HepG2 (cell line): ENCODE results near the gene PADI4. TPM values are rescaled to one million over a fixed set of nuclear protein-coding genes. Genes with fewer than 3 reads are reported as not detected.

Experiments used
- ATAC-seq: fragments of 200-7000 bp; cut with Tn5 transposase; 3 replicates; pipeline ENCODE4 v1.9.1; 2020; ENCODE audit warnings: mild to moderate bottlenecking, moderate library complexity
- BruUV-seq: library from RNA; stranded (reverse); fragments of 400-500 nt; replicated peaks from 2 replicates; lab custom pipeline; 2021; lab: Mats Ljungman, UMichigan
- CTCF ChIA-PET: fragments of 300-600 bp; formaldehyde crosslinking; extraction: SDS; loops from one replicate; lab custom pipeline; 2021; ENCODE audit warnings: low total read pairs, inconsistent platforms, low intra/inter-chr PET ratio; lab: Yijun Ruan, JAX
- POLR2A ChIA-PET: fragments of 350-600 bp; sonication (Branson Sonifier 250); formaldehyde crosslinking; loops from one replicate; lab custom pipeline; 2020; ENCODE audit warnings: antibody characterized with exemption, inconsistent platforms; lab: Yijun Ruan, JAX
- DNase-seq: peaks from one replicate; pipeline ENCODE4 v3.0.0-alpha.2; 2015; ENCODE audit warnings: low spot score
- FAIRE-seq: peaks from 3 replicates; lab custom pipeline; 2011; peaks lifted over from hg19 to GRCh38; lab: Jason Lieb, UNC
- H2AFZ ChIP-seq: one replicate; pipeline ENCODE4 v1.6.1; 2011; ENCODE audit warnings: low read length, inconsistent platforms
- H3K27ac ChIP-seq: fragments of 300-600 bp; 3 replicates; pipeline ENCODE4 v1.8.0; 2011; ENCODE audit warnings: mixed run types, mild to moderate bottlenecking, mixed read lengths, low read length, inconsistent platforms; ENCODE audit not compliant: insufficient read depth; ENCODE audit errors: extremely low read length
- H3K27me3 ChIP-seq, 2 experiments: fragments of 200-600 bp in 1 of 2; 2 replicates in 1 of 2; 3 replicates in 1 of 2; pipeline versions ENCODE4 v1.6.0 to v1.8.0; 2011; ENCODE audit warnings: low read length in 2 of 2, mild to moderate bottlenecking in 2 of 2, moderate library complexity in 2 of 2, inconsistent platforms in 1 of 2; ENCODE audit not compliant: insufficient read depth in 2 of 2, control insufficient read depth in 1 of 2
- H3K36me3 ChIP-seq, 2 experiments: fragments of 200-600 bp in 1 of 2; replicated peaks in 1 of 2; 2 replicates in 1 of 2; 3 replicates in 1 of 2; pipeline versions ENCODE4 v1.5.1 to v1.8.0; 2011; ENCODE audit warnings: low read length in 2 of 2, inconsistent platforms in 1 of 2; ENCODE audit not compliant: insufficient read depth in 2 of 2, control insufficient read depth in 1 of 2
- H3K4me1 ChIP-seq: 2 replicates; pipeline ENCODE4 v1.5.1; 2012; ENCODE audit warnings: low read length, inconsistent platforms; ENCODE audit not compliant: insufficient read depth
- H3K4me2 ChIP-seq: 2 replicates; pipeline ENCODE4 v1.6.0; 2011; ENCODE audit warnings: low read depth, low read length, inconsistent platforms
- H3K4me3 ChIP-seq, 3 experiments: fragments of 200-600 bp in 1 of 3; sonication (generic), shearing (Covaris generic) in 1 of 3; replicated peaks in 1 of 3; 2 replicates each; pipeline ENCODE4 v1.5.1; 2011 to 2016; ENCODE audit warnings: low read length in 3 of 3, inconsistent platforms in 2 of 3, low read depth in 2 of 3, mild to moderate bottlenecking in 2 of 3, control low read depth in 1 of 3, mixed read lengths in 1 of 3; ENCODE audit not compliant: insufficient read depth in 1 of 3
- H3K79me2 ChIP-seq: one replicate; pipeline ENCODE4 v1.6.1; 2011; ENCODE audit warnings: low read length, inconsistent platforms; ENCODE audit not compliant: insufficient read depth
- H3K9ac ChIP-seq: 2 replicates; pipeline ENCODE4 v1.6.0; 2011; ENCODE audit warnings: mild to moderate bottlenecking, low read depth, low read length, inconsistent platforms; ENCODE audit not compliant: insufficient read depth
- H3K9me3 ChIP-seq: 2 replicates; pipeline ENCODE4 v1.5.1; 2012; ENCODE audit warnings: mild to moderate bottlenecking, low read length
- H4K20me1 ChIP-seq: 2 replicates; pipeline ENCODE4 v1.6.0; 2011; ENCODE audit warnings: inconsistent platforms, mild to moderate bottlenecking, low read length, moderate library complexity; ENCODE audit not compliant: insufficient read depth
- CBFB ChIP-seq: sonication (generic); formaldehyde crosslinking; IDR thresholded peaks from 2 replicates; pipeline ENCODE4 v1.4.0; 2020; ENCODE audit warnings: missing genetic modification reagents
- HNRNPUL1 ChIP-seq: fragments of 200-400 bp; formaldehyde crosslinking; IDR thresholded peaks from 2 replicates; pipeline ENCODE4 v1.6.1; 2017; ENCODE audit warnings: low read depth, mild to moderate bottlenecking, low read length, moderate library complexity
- IKZF5 ChIP-seq: IDR thresholded peaks from 2 replicates; pipeline ENCODE4 v1.6.1; 2018; ENCODE audit warnings: missing genetic modification reagents, mild to moderate bottlenecking, missing compliant biosample characterization
- KDM5A ChIP-seq: fragments of 200-600 bp; sonication (generic); IDR thresholded peaks from 2 replicates; pipeline ENCODE4 v1.7.0; 2018; ENCODE audit warnings: antibody characterized with exemption, mild to moderate bottlenecking, low read length, borderline replicate concordance
- KLF16 ChIP-seq, 2 experiments: sonication (generic) in 1 of 2; formaldehyde crosslinking in 1 of 2; IDR thresholded peaks; 2 replicates each; pipeline versions ENCODE4 v1.6.1 to v1.8.0; 2016 to 2023; ENCODE audit warnings: missing genetic modification reagents in 2 of 2, missing compliant biosample characterization in 1 of 2
- MED1 ChIP-seq: sonication (generic); formaldehyde crosslinking; IDR thresholded peaks from 2 replicates; pipeline ENCODE4 v1.4.0; 2020; ENCODE audit warnings: missing genetic modification reagents
- MZF1 ChIP-seq: sonication (generic); formaldehyde crosslinking; IDR thresholded peaks from 2 replicates; pipeline ENCODE4 v1.8.1; 2023; ENCODE audit warnings: mild to moderate bottlenecking, missing genetic modification reagents, borderline replicate concordance
- NRL ChIP-seq: sonication (generic); formaldehyde crosslinking; IDR thresholded peaks from 2 replicates; pipeline ENCODE4 v1.5.0; 2020; ENCODE audit warnings: missing genetic modification reagents, mild to moderate bottlenecking, moderate library complexity, borderline replicate concordance
- PAF1 ChIP-seq: IDR thresholded peaks from 2 replicates; pipeline ENCODE4 v1.6.1; 2016; ENCODE audit warnings: missing genetic modification reagents, missing compliant biosample characterization
- PRDM10 ChIP-seq: sonication (generic); formaldehyde crosslinking; IDR thresholded peaks from 2 replicates; pipeline ENCODE4 v1.4.0; 2020; ENCODE audit warnings: low read depth, missing genetic modification reagents
- SAP130 ChIP-seq: IDR thresholded peaks from 2 replicates; pipeline ENCODE4 v1.6.1; 2016; ENCODE audit warnings: low read depth
- SIX1 ChIP-seq: sonication (generic); formaldehyde crosslinking; IDR thresholded peaks from 2 replicates; pipeline ENCODE4 v1.4.0; 2020; ENCODE audit warnings: missing genetic modification reagents, borderline replicate concordance
- SYNCRIP ChIP-seq: fragments of 200-400 bp; formaldehyde crosslinking; IDR thresholded peaks from 2 replicates; pipeline ENCODE4 v1.6.1; 2018; ENCODE audit warnings: mild to moderate bottlenecking, low read depth, low read length; ENCODE audit not compliant: insufficient read depth
- ZFP36L2 ChIP-seq: sonication (generic); formaldehyde crosslinking; IDR thresholded peaks from 2 replicates; pipeline ENCODE4 v1.4.0; 2020; ENCODE audit warnings: missing genetic modification reagents
- ZNF33A ChIP-seq: sonication (generic); formaldehyde crosslinking; IDR thresholded peaks from 2 replicates; pipeline ENCODE4 v1.5.1; 2020; ENCODE audit warnings: missing genetic modification reagents, mild to moderate bottlenecking, moderate library complexity, borderline replicate concordance
- ZNF33B ChIP-seq: sonication (generic); formaldehyde crosslinking; IDR thresholded peaks from 2 replicates; pipeline ENCODE4 v1.5.1; 2020; ENCODE audit warnings: mild to moderate bottlenecking, missing genetic modification reagents
- ZNF430 ChIP-seq: sonication (generic); formaldehyde crosslinking; IDR thresholded peaks from 2 replicates; pipeline ENCODE4 v1.9.0; 2021; ENCODE audit warnings: mild to moderate bottlenecking, missing genetic modification reagents
- ZNF570 ChIP-seq: sonication (generic); formaldehyde crosslinking; IDR thresholded peaks from 2 replicates; pipeline ENCODE4 v1.4.0; 2020; ENCODE audit warnings: mild to moderate bottlenecking, missing genetic modification reagents, borderline replicate concordance
- WGBS: methylation state at CpG from one replicate; pipeline ENCODE4 v1.1.6; 2017; ENCODE audit warnings: low lambda C conversion rate; 5-methylcytosine and 5-hydroxymethylcytosine counted together
- in situ Hi-C: cut with HindIII; loops from 2 replicates; pipeline ENCODE4 v1.10.0; 2017; ENCODE audit warnings: low pct_unique_long_range_greater_than_20kb; ENCODE audit not compliant: extremely low pct_ligation_motif_present
- intact Hi-C: fragments of 100-400 bp; cut with micrococcal nuclease; formaldehyde crosslinking; loops from one replicate; pipeline ENCODE4 v1.10.0; 2022; ENCODE audit not compliant: unreplicated experiment
- polyA plus RNA-seq, 8 experiments: library from polyadenylated mRNA; depleted of rRNA in 3 of 8; stranded (reverse) in 7 of 8; unstranded in 1 of 8; fragments of >200 nt; fragmentation: Illumina TruSeq in 4 of 8; extraction: Trizol in 4 of 8; gene quantifications; 2 replicates each; pipeline versions ENCODE4 v1.2.1 to v1.2.3, GENCODE V29; 2011 to 2016; ENCODE audit warnings: low read depth in 4 of 8, missing spikeins in 1 of 8, mixed read lengths in 1 of 8; ENCODE audit not compliant: insufficient read depth in 1 of 8
- total RNA-seq, 5 experiments: library from RNA; depleted of rRNA; stranded (reverse); fragments of >200 nt; fragmentation: Illumina TruSeq; extraction: Trizol; gene quantifications; 2 replicates each; pipeline ENCODE4 v1.2.3, GENCODE V29; 2016; ENCODE audit warnings: low read depth in 1 of 5

The PADI4 gene
- total and polyA plus RNA-seq, 2 of the 13 experiments (the other 11 are each of a cell fraction or from before 2014, with no cell fraction given): 0.04 TPM

GRCh38 chr1:17360272-17360956 lies 52.4 kb downstream of the PADI4 start (continued):
- TF ChIP-seq ZNF33B (CRISPR knock-in tag) (no peak), IKZF5 (CRISPR knock-in tag) (no peak), PRDM10 (no peak)

- ChIA-PET POLR2A (no interaction called here), CTCF (no interaction called here)
- no peak for TF ChIP-seq SIX1 (CRISPR knock-in tag)
- no peak for TF ChIP-seq SYNCRIP
- no peak for TF ChIP-seq CBFB (CRISPR knock-in tag)
- no peak for TF ChIP-seq KLF16 (CRISPR knock-in tag; IDR thresholded peaks at IDR 0.05)
- no peak for TF ChIP-seq ZFP36L2 (CRISPR knock-in tag)
- no peak for TF ChIP-seq MZF1 (CRISPR knock-in tag)
- TF ChIP-seq KDM5A: no peak
- TF ChIP-seq SAP130 (CRISPR knock-in tag): no peak
- no peak for TF ChIP-seq ZNF430 (CRISPR knock-in tag)
- no peak for TF ChIP-seq HNRNPUL1
- no peak for TF ChIP-seq PAF1 (CRISPR knock-in tag)
- TF ChIP-seq NRL (CRISPR knock-in tag): no peak
- TF ChIP-seq ZNF570: no peak
- no peak for TF ChIP-seq ZNF33A (CRISPR knock-in tag)
- TF ChIP-seq MED1 (CRISPR knock-in tag): no peak
- 47% methylated on average over 4 of the region's 4 CpGs for WGBS
- in situ Hi-C loops (no loop called here), intact Hi-C loops (no loop called here)
- H3K9ac ChIP-seq: no peak overlapping the region
- peaks cover 0 to 14% of the 10 kb centered on the region in 2 experiments; a peak in 2 of 5 replicates for H3K27me3 ChIP-seq
- ATAC-seq (no peak), FAIRE-seq (no peak), DNase-seq (no peak)
- no peaks in the 10 kb centered on the region for H3K9me3 ChIP-seq
- no peaks in the 10 kb centered on the region for H4K20me1 ChIP-seq
- H3K4me1 ChIP-seq: no peaks in the 10 kb centered on the region
- no TSS peak for BruUV-seq
- no peak overlapping the region for H3K27ac ChIP-seq
- no peak overlapping the region for H3K4me3 ChIP-seq
- H3K4me2 ChIP-seq: no peak overlapping the region
- H3K79me2 ChIP-seq: no peaks in the 10 kb centered on the region
- H3K36me3 ChIP-seq: no peaks in the 10 kb centered on the region
- H2AFZ ChIP-seq: no peak overlapping the region
These were observed 53.7 kb downstream of the PADI4 start for GRCh38 chr1:17361687-17362086.
